Prostate gland (tissue), 2 donors: ENCODE results near the gene SRRD. TPM values are rescaled to one million over a fixed set of nuclear protein-coding genes. Genes with fewer than 3 reads are reported as not detected.

Source experiments
- DNase-seq: peaks from one replicate; pipeline ENCODE4 v3.0.0-alpha.2; 2019; ENCODE audit warnings: low spot score
- H3K27ac ChIP-seq, 2 donors: fragments of 200-600 bp; sonication (generic); 2 replicates each; pipeline ENCODE4 v1.5.1; 2017 to 2019
- H3K27me3 ChIP-seq: fragments of 200-600 bp; sonication (generic); replicated peaks from 2 replicates; pipeline ENCODE4 v1.5.1; 2019; ENCODE audit not compliant: insufficient read depth
- H3K36me3 ChIP-seq, 2 donors: fragments of 200-600 bp; sonication (generic); 1 replicate in 1 of 2; 2 replicates in 1 of 2; pipeline versions ENCODE4 v1.5.1 to v1.8.1; 2017 to 2019
- H3K4me1 ChIP-seq: fragments of 200-600 bp; sonication (generic); replicated peaks from 2 replicates; pipeline ENCODE4 v1.5.1; 2019
- H3K4me3 ChIP-seq, 2 donors: fragments of 200-600 bp; sonication (generic); 2 replicates each; pipeline ENCODE4 v1.5.1; 2017 to 2019
- H3K9me3 ChIP-seq: fragments of 200-600 bp; sonication (generic); 2 replicates; pipeline ENCODE4 v1.5.1; 2017
- CTCF ChIP-seq, 4 experiments: fragments of 200-600 bp in 2 of 4; fragments of 450-650 bp in 2 of 4; sonication (generic) in 2 of 4; IDR thresholded peaks; 1 replicate in 3 of 4; 2 replicates in 1 of 4; pipeline ENCODE4 v1.5.1; 2016 to 2019; ENCODE audit warnings: antibody characterized with exemption in 4 of 4, mild to moderate bottlenecking in 2 of 4, moderate library complexity in 2 of 4
- POLR2A ChIP-seq: fragments of 450-650 bp; IDR thresholded peaks from one replicate; pipeline ENCODE4 v1.6.1; 2016; ENCODE audit warnings: antibody characterized with exemption, mild to moderate bottlenecking
- POLR2AphosphoS5 ChIP-seq: sonication (generic); formaldehyde crosslinking; IDR thresholded peaks from one replicate; pipeline ENCODE4 v1.6.1; 2017; ENCODE audit warnings: antibody characterized with exemption
- WGBS: methylation state at CpG from one replicate; pipeline ENCODE4 v1.1.5; 2018; 5-methylcytosine and 5-hydroxymethylcytosine counted together
- intact Hi-C: fragments of 100-400 bp; cut with DNase I; formaldehyde crosslinking; loops from one replicate; pipeline ENCODE4 v1.14.2; 2022
- total RNA-seq, 2 donors: library from RNA; depleted of rRNA; stranded (reverse); fragments of >200 nt; gene quantifications; one replicate each; pipeline ENCODE4 v1.1.0, GENCODE V29; 2016

SRRD gene
- total RNA-seq, 2 donors from 2014 or later = 15.2 to 24.4 TPM

GRCh38 chr22:26516503-26516902, 32.8 kb downstream of the SRRD start:
- no peak for DNase-seq
- no peaks in the 10 kb centered on the region for H3K36me3 ChIP-seq
- peaks cover 5% of the 10 kb centered on the region for H3K4me1 ChIP-seq
- no peak overlapping the region for H3K27ac ChIP-seq
- no peaks in the 10 kb centered on the region for H3K9me3 ChIP-seq
- no peaks in the 10 kb centered on the region for H3K27me3 ChIP-seq
- H3K4me3 ChIP-seq = no peak overlapping the region
- TF ChIP-seq CTCF (IDR thresholded peaks at IDR 0.05) (no peak), POLR2A (no peak), POLR2AphosphoS5 (no peak)
- intact Hi-C loops = no loop called here
- 71% methylated on average over 1 of the region's 1 CpG for WGBS

- Histone ChIP-seq H3K36me3 (no peaks in the 10 kb centered on the region), H3K4me1 (peaks cover 4% of the 10 kb centered on the region), H3K27ac (no peak overlapping the region), H3K4me3 (no peak overlapping the region), H3K27me3 (no peaks in the 10 kb centered on the region), H3K9me3 (no peaks in the 10 kb centered on the region)
- DNase-seq = no peak
- no peak for TF ChIP-seq CTCF (IDR thresholded peaks at IDR 0.05)
- no peak for TF ChIP-seq POLR2AphosphoS5
- no peak for TF ChIP-seq POLR2A
- intact Hi-C loops = no loop called here
- 94% methylated on average over 5 of the region's 5 CpGs for WGBS
Measured at GRCh38 chr22:26517429-26517828, 33.8 kb downstream of the SRRD start.

GRCh38 chr22:26522012-26522411, 38.3 kb downstream of the SRRD start:
- Histone ChIP-seq H3K36me3 (no peaks in the 10 kb centered on the region), H3K4me1 (no peaks in the 10 kb centered on the region), H3K9me3 (no peaks in the 10 kb centered on the region), H3K27me3 (no peaks in the 10 kb centered on the region), H3K27ac (no peak overlapping the region), H3K4me3 (no peak overlapping the region)
- DNase-seq = no peak
- intact Hi-C loops = no loop called here
- 95% methylated on average over 2 of the region's 2 CpGs for WGBS
- TF ChIP-seq POLR2A (no peak), POLR2AphosphoS5 (no peak), CTCF (IDR thresholded peaks at IDR 0.05) (no peak)

- TF ChIP-seq POLR2A (no peak), CTCF (IDR thresholded peaks at IDR 0.05) (no peak), POLR2AphosphoS5 (no peak)
- no peaks in the 10 kb centered on the region for H3K4me1 ChIP-seq
- no peaks in the 10 kb centered on the region for H3K9me3 ChIP-seq
- no peaks in the 10 kb centered on the region for H3K27me3 ChIP-seq
- no peak overlapping the region for H3K27ac ChIP-seq
- intact Hi-C loops = no loop called here
- DNase-seq = no peak
- 89% methylated on average over 4 of the region's 4 CpGs for WGBS
- no peaks in the 10 kb centered on the region for H3K36me3 ChIP-seq
- H3K4me3 ChIP-seq = no peak overlapping the region
Measured at GRCh38 chr22:26522592-26522991, 38.9 kb downstream of the SRRD start.

GRCh38 chr22:26524870-26525269, 41.2 kb downstream of the SRRD start:
- H3K4me1 ChIP-seq = no peaks in the 10 kb centered on the region
- H3K9me3 ChIP-seq = no peaks in the 10 kb centered on the region
- H3K27me3 ChIP-seq = no peaks in the 10 kb centered on the region
- intact Hi-C loops = no loop called here
- 94% methylated on average over 4 of the region's 4 CpGs for WGBS
- TF ChIP-seq CTCF (IDR thresholded peaks at IDR 0.05) = no peak
- no peak for TF ChIP-seq POLR2A
- no peak for TF ChIP-seq POLR2AphosphoS5
- no peak overlapping the region for H3K4me3 ChIP-seq
- no peak for DNase-seq
- no peak overlapping the region for H3K27ac ChIP-seq
- no peaks in the 10 kb centered on the region for H3K36me3 ChIP-seq
